ENCODE measurements around the gene SYNE1. TPM values are rescaled to one million over a fixed set of nuclear protein-coding genes. Genes with fewer than 3 reads are reported as not detected.
"Not testable (repeated sequence)": the region's sequence is repeated elsewhere in the genome, so short reads cannot be mapped to it uniquely, and the experiment has no call there.

Gene SYNE1
- total and polyA plus RNA-seq, 9 donors = 57.0 to 141 (median 97.5) TPM

- no CpG with 5 or more reads among the region's 1 CpG for WGBS (ENCODE audit: insufficient coverage)
- no peaks in the 10 kb centered on the region for H3K9me3 ChIP-seq (replicated peaks; ENCODE audit: control insufficient read depth, low read depth, low read length)
- H3K27ac ChIP-seq (ENCODE audit: low read length) = no peak overlapping the region
- H3K27me3 ChIP-seq (ENCODE audit: control insufficient read depth, insufficient read depth, low read length) = no peaks in the 10 kb centered on the region
- H3K36me3 ChIP-seq (ENCODE audit: control insufficient read depth, insufficient read depth, low read length) = peaks cover 66% of the 10 kb centered on the region
- DNase-seq = peak; percentile 18
- H3K4me3 ChIP-seq (ENCODE audit: low read length) = no peak overlapping the region
- peaks cover 2% of the 10 kb centered on the region for H3K4me1 ChIP-seq (ENCODE audit: control insufficient read depth, insufficient read depth, low read length)
Observed at GRCh38 chr6:152146385-152146784, 490.8 kb downstream of the SYNE1 start.

GRCh38 chr6:152143359-152143758 lies 493.8 kb downstream of the SYNE1 start:
- Histone ChIP-seq H3K27me3 (ENCODE audit: control insufficient read depth, insufficient read depth, low read length) (no peaks in the 10 kb centered on the region), H3K4me1 (ENCODE audit: control insufficient read depth, insufficient read depth, low read length) (peaks cover 2% of the 10 kb centered on the region), H3K27ac (ENCODE audit: low read length) (no peak overlapping the region), H3K4me3 (ENCODE audit: low read length) (no peak overlapping the region), H3K9me3 (replicated peaks; ENCODE audit: control insufficient read depth, low read depth, low read length) (no peaks in the 10 kb centered on the region), H3K36me3 (ENCODE audit: control insufficient read depth, insufficient read depth, low read length) (peaks cover 69% of the 10 kb centered on the region)
- DNase-seq = no peak
- WGBS (ENCODE audit: insufficient coverage) = 87% methylated on average over 11 of the region's 11 CpGs

- Histone ChIP-seq H3K9me3 (replicated peaks; ENCODE audit: control insufficient read depth, low read depth, low read length) (no peaks in the 10 kb centered on the region), H3K36me3 (ENCODE audit: control insufficient read depth, insufficient read depth, low read length) (peaks cover 65% of the 10 kb centered on the region), H3K27me3 (ENCODE audit: control insufficient read depth, insufficient read depth, low read length) (no peaks in the 10 kb centered on the region), H3K27ac (ENCODE audit: low read length) (no peak overlapping the region), H3K4me3 (ENCODE audit: low read length) (no peak overlapping the region), H3K4me1 (ENCODE audit: control insufficient read depth, insufficient read depth, low read length) (peaks cover 2% of the 10 kb centered on the region)
- DNase-seq = peak; percentile 61
- no CpG with 5 or more reads among the region's 5 CpGs for WGBS (ENCODE audit: insufficient coverage)
Observed at GRCh38 chr6:152142105-152142504, 495.1 kb downstream of the SYNE1 start.

GRCh38 chr6:152138344-152138743 lies 498.8 kb downstream of the SYNE1 start:
- not testable (repeated sequence) for DNase-seq; H3K4me3 ChIP-seq (ENCODE audit: low read length); H3K27ac ChIP-seq (ENCODE audit: low read length); H3K27me3 ChIP-seq (ENCODE audit: control insufficient read depth, insufficient read depth, low read length); H3K4me1 ChIP-seq (ENCODE audit: control insufficient read depth, insufficient read depth, low read length); H3K9me3 ChIP-seq (replicated peaks; ENCODE audit: control insufficient read depth, low read depth, low read length)
- peaks cover 63% of the 10 kb centered on the region for H3K36me3 ChIP-seq (ENCODE audit: control insufficient read depth, insufficient read depth, low read length)
- no CpG with 5 or more reads among the region's 6 CpGs for WGBS (ENCODE audit: insufficient coverage)

GRCh38 chr6:152136449-152136825 lies 500.7 kb downstream of the SYNE1 start:
- H3K36me3 ChIP-seq (ENCODE audit: control insufficient read depth, insufficient read depth, low read length) = peaks cover 73% of the 10 kb centered on the region

GRCh38 chr6:152135755-152136448 lies 501.3 kb downstream of the SYNE1 start:
- peaks cover 69% of the 10 kb centered on the region for H3K36me3 ChIP-seq (ENCODE audit: control insufficient read depth, insufficient read depth, low read length)
- no peak overlapping the region for H3K27ac ChIP-seq (ENCODE audit: low read length)
- no peaks in the 10 kb centered on the region for H3K4me1 ChIP-seq (ENCODE audit: control insufficient read depth, insufficient read depth, low read length)
- no peak overlapping the region for H3K4me3 ChIP-seq (ENCODE audit: low read length)
- no peak for DNase-seq
- no peaks in the 10 kb centered on the region for H3K9me3 ChIP-seq (replicated peaks; ENCODE audit: control insufficient read depth, low read depth, low read length)
- no peaks in the 10 kb centered on the region for H3K27me3 ChIP-seq (ENCODE audit: control insufficient read depth, insufficient read depth, low read length)
- 77% methylated on average over 8 of the region's 8 CpGs for WGBS (ENCODE audit: insufficient coverage)

More at GRCh38 chr6:152136449-152136825, 500.7 kb downstream of the SYNE1 start:
- Histone ChIP-seq H3K4me1 (ENCODE audit: control insufficient read depth, insufficient read depth, low read length) (no peaks in the 10 kb centered on the region), H3K27ac (ENCODE audit: low read length) (no peak overlapping the region), H3K4me3 (ENCODE audit: low read length) (no peak overlapping the region), H3K27me3 (ENCODE audit: control insufficient read depth, insufficient read depth, low read length) (no peaks in the 10 kb centered on the region), H3K9me3 (replicated peaks; ENCODE audit: control insufficient read depth, low read depth, low read length) (no peaks in the 10 kb centered on the region)
- WGBS (ENCODE audit: insufficient coverage) = 92% methylated on average over 1 of the region's 8 CpGs
- no peak for DNase-seq

GRCh38 chr6:152130441-152130840 lies 506.7 kb downstream of the SYNE1 start:
- Histone ChIP-seq H3K4me1 (ENCODE audit: control insufficient read depth, insufficient read depth, low read length) (peaks cover 4% of the 10 kb centered on the region), H3K9me3 (replicated peaks; ENCODE audit: control insufficient read depth, low read depth, low read length) (no peaks in the 10 kb centered on the region), H3K36me3 (ENCODE audit: control insufficient read depth, insufficient read depth, low read length) (peaks cover 52% of the 10 kb centered on the region), H3K27me3 (ENCODE audit: control insufficient read depth, insufficient read depth, low read length) (no peaks in the 10 kb centered on the region), H3K27ac (ENCODE audit: low read length) (no peak overlapping the region), H3K4me3 (ENCODE audit: low read length) (no peak overlapping the region)
- no CpG with 5 or more reads among the region's 2 CpGs for WGBS (ENCODE audit: insufficient coverage)
- peak; percentile 22 for DNase-seq

GRCh38 chr6:152129691-152130151 lies 507.4 kb downstream of the SYNE1 start:
- Histone ChIP-seq H3K4me3 (ENCODE audit: low read length) (no peak overlapping the region), H3K27ac (ENCODE audit: low read length) (peak overlapping the region; percentile 43)

GRCh38 chr6:152127432-152128165 lies 509.6 kb downstream of the SYNE1 start:
- WGBS (ENCODE audit: insufficient coverage) = no CpG with 5 or more reads among the region's 8 CpGs
- peaks cover 4% of the 10 kb centered on the region for H3K4me1 ChIP-seq (ENCODE audit: control insufficient read depth, insufficient read depth, low read length)
- H3K36me3 ChIP-seq (ENCODE audit: control insufficient read depth, insufficient read depth, low read length) = peaks cover 46% of the 10 kb centered on the region
- H3K9me3 ChIP-seq (replicated peaks; ENCODE audit: control insufficient read depth, low read depth, low read length) = no peaks in the 10 kb centered on the region
- no peak overlapping the region for H3K27ac ChIP-seq (ENCODE audit: low read length)
- DNase-seq = no peak
- no peaks in the 10 kb centered on the region for H3K27me3 ChIP-seq (ENCODE audit: control insufficient read depth, insufficient read depth, low read length)
- H3K4me3 ChIP-seq (ENCODE audit: low read length) = no peak overlapping the region

More at GRCh38 chr6:152129691-152130151, 507.4 kb downstream of the SYNE1 start:
- peak; percentile 79 for DNase-seq
- Histone ChIP-seq H3K36me3 (ENCODE audit: control insufficient read depth, insufficient read depth, low read length) (peaks cover 53% of the 10 kb centered on the region), H3K4me1 (ENCODE audit: control insufficient read depth, insufficient read depth, low read length) (peaks cover 4% of the 10 kb centered on the region), H3K9me3 (replicated peaks; ENCODE audit: control insufficient read depth, low read depth, low read length) (no peaks in the 10 kb centered on the region), H3K27me3 (ENCODE audit: control insufficient read depth, insufficient read depth, low read length) (no peaks in the 10 kb centered on the region)
- 27% methylated on average over 7 of the region's 9 CpGs for WGBS (ENCODE audit: insufficient coverage)

GRCh38 chr6:152124429-152125074 lies 512.6 kb downstream of the SYNE1 start:
- no peaks in the 10 kb centered on the region for H3K9me3 ChIP-seq (replicated peaks; ENCODE audit: control insufficient read depth, low read depth, low read length)
- no peaks in the 10 kb centered on the region for H3K27me3 ChIP-seq (ENCODE audit: control insufficient read depth, insufficient read depth, low read length)
- H3K4me3 ChIP-seq (ENCODE audit: low read length) = no peak overlapping the region
- no peak overlapping the region for H3K27ac ChIP-seq (ENCODE audit: low read length)
- DNase-seq = peak; percentile 56
- H3K4me1 ChIP-seq (ENCODE audit: control insufficient read depth, insufficient read depth, low read length) = peaks cover 2% of the 10 kb centered on the region
- no CpG with 5 or more reads among the region's 3 CpGs for WGBS (ENCODE audit: insufficient coverage)
- H3K36me3 ChIP-seq (ENCODE audit: control insufficient read depth, insufficient read depth, low read length) = peaks cover 52% of the 10 kb centered on the region

Data from muscle of leg (tissue), 11 donors.